Globus pallidus (tissue), 1 donor: ENCODE results near the gene SLC16A14.

Experiments
- DNase-seq: peaks from one replicate; pipeline ENCODE4 v3.0.0-alpha.2; 2015; ENCODE audit warnings: low spot score

SLC16A14 gene

DNA sequence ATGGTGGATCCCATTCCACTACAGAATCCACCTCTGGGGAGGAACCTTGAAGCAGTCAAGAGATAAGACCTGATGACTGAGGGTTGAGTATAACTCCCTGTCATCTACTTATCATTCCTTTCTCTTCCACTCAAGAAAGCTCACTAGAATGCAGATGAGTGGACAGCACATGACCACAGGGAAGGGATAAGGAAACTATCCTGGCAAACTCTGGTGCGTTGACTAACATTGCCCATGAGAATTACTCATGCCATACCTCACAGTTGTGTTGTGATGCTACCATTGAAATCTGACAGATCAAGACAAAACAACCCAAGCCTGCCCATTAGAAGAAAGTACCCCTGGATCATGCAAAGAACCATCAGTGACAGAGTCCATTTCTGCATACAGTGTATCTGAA is 26.5 kb downstream of the SLC16A14 start:
- DNase-seq, result no peak

DNA sequence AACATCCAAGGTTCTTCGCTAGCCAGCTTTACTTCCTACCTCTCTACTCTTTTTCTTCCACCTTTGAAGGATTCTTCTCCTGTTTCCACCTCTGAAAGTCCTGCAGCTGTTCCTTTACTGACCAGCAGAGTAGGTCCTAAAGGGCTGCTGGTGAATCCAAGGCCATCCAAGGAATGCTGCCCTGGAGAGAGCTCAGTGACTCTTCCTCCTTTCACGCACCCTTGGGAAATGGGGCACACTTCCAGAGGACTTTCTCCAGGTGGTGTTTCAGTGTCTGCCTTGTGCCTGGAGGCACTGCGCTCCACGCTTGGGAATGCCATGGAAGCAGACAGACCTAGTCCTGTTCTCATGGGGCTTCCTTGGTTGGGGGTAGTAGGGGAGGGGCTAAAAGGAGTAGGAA is 45.4 kb downstream of the SLC16A14 start:
- no peak for DNase-seq

DNA sequence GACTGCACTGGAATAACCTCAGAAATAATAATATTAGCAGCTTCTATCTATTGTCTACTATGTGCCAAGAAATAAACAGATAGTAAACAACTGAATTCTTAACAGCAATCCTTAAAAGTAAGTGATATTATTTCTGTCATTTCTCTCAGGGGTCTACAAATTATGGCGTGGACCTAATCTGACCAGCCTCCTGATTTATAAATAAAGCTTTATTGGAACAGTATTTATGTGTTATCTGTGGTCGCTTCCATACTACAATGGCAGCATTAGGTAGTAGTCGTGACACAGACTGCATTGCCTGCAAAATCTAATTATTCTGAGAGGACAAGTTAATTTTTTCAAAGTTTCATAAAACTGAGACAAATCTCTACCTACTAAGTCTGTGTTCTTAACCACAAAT is 49.0 kb downstream of the SLC16A14 start:
- DNase-seq, result no peak

DNA sequence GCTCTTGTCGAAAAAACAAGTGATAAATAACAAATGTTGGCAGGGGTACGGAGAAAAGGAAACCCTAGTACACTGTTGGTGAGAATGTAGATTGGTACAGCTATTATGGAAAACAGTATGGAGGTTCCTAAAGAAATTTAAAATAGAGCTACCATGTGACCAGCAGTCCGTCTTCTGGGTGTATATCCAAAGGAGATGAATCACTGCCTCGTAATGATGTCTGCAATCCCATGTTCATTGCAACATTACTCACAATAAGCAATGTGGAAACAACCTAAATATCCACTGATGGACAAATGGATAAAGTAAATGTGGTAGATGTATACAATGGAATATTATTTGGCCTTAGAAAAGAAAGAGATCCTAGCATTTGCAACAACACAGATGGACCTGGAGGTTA is 50.6 kb downstream of the SLC16A14 start:
- DNase-seq, result no peak

DNA sequence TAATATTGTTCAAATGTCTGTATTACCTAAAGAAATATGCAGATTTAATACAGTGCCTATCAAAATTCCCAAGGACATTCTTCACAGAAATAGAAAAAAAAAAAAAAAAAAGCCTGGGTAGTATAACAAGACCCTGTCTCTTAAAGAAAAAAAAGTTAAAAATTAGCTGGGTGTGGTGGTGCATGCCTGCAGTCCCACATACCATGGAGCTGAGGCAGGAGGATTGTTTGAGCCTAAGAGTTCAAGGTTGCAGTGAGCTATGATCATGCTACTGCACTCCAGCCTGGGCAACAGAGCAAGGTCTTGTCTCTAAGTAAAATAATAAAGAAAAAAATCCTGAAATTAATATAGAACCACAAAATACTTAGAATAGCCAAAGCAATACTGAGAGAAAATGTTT is 51.9 kb downstream of the SLC16A14 start:
- DNase-seq, result no peak

DNA sequence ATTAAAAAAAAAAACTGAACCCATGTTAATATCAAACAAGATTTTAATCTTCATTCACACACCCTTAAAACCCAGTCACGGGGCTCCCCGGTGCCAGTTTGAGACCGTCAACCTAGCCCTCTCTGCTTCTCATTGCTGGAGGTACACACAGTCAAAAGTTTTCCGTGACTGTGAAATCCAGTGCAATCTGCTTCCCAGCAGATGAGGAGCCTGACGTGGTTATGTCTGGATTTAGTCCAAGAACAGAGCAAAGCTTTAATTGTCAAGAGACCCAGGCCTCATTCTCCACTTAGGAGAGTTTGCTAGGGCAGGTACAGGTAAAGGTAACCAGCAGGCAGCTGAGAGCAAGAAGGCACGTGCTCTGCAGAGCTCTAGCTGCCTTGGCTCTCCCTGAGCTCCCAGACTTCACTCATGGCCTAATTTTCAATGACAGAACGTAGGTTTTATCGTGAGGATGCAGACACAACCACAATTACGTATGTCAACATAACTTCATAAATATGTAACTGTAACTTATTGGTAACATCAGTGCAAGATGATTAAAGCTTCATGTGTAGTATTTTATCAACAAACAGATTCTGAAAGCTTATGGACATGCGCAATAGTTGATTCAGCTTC is 56.3 kb downstream of the SLC16A14 start:
- no peak for DNase-seq

DNA sequence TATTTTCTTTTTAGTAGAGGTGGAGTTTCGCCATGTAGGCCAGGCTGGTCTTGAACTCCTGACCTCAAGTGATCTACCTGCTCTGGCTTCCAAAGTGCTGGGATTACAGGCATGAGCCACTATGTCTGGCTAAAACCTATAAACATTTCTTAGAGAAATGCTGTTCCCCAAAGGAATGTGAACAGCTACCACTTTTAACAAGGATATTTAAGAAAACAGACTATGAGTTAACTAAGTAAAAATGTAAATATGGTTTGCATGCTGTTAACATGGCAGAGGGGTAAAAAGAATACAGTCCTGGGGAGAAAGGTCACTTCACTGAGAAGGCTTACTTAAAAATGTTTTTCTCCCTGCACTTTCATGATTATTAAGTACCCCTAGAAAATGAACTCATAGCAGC is 57.1 kb downstream of the SLC16A14 start:
- no peak for DNase-seq

DNA sequence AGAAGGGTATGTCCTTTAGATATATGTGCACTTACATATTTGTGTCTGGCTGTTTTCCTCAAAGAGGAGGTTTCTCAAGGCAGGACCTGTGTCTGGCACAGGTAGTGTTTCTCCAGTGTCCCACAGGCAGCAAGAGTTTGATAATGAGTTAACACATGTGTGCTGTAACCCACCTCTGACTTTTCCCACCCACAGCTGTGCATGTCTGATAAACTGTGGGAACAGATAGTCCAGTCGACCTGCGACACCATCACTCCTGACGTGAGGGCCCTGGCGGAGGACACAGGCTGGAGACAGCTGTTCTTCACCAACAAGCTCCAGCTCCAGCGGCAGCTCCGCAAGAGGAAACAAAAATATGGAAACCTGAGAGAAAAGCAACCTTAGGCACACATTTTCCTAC is 58.2 kb downstream of the SLC16A14 start:
- no peak for DNase-seq

DNA sequence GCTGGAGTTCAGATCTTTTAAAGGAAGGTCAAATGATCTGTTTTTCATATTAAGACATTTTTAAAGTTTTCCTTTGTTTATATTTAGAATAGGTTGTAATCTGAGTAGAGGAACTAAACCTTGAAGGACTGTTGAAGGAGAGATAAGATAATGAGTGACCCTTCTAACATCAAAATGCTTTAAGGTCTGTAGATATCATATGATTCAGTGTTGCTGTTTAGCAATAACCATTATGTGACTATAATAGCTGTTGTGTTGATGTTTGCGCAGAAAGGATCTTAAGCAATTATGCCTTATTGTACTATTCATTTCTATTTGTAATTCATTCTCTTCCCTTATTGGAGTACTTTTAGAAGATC is 60.0 kb downstream of the SLC16A14 start:
- DNase-seq, result no peak

DNA sequence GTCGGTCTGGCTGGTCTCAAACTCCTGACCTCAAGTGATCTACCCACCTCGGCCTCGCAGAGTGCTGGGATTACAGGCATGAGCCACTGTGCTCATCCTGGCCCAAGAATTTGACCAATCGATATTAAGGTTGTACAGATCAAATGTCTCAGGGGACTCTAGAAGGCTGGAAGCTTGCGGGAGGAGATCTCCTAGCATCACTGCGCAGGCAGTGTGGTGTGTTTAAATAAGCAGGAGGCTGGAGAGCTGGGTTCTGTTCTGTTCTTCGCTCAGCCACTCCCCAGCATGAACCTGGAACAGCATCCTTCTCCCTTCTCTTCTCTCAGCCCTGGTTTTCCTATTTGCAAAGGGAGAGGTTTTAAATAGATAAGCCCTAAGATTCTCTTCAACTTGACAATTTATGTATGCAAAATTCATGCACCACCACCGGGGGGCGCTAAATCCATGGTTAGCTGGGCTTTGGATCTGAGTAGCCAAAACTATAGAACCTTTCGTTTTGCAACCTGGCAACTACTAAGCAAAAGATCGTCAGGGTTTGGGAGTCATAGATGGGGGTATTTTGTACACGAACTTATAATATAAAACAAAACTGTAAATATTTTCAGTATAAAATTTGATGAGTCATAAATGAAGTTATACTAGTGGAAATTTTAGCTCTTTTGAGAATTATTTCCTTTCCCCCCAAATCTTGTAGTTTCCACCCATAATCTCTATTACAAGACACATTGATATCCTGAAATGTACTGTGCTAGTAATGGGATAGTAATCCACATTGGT is 60.6 kb downstream of the SLC16A14 start:
- DNase-seq, result peak; percentile 58

DNA sequence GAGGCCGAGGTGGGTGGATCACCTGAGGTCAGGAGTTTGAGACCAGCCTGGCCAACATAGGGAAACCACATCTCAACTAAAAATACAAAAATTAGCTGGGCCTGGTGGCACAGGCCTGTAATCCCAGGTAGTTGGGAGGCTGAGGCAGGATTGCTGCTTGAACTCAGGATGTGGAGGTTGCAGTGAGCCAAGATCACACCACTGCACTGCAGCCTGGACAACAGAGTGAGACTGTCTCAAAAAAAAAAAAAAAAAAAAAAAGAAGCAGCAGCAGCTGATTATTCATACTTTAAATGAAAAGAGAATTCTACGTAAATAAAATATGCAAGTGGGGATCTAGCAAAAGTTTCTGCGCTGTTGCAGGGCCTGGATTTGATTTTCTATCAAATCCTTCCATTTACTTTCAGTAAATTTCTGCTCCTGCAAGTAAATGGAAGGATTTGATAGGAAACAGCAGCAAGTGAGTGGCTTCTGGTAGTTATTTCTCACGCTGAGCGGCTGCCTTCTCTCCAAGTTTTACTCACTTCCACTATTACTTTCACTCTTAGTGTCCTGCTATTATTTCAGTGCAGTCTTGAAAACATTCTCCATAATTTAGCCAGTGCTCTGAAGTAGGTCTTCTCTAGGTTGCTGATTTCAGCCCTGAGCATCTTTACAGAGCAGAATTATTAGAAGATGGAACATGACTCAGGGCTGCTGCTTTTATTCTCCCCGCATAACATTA is 68.4 kb downstream of the SLC16A14 start:
- DNase-seq, result peak; percentile 6

DNA sequence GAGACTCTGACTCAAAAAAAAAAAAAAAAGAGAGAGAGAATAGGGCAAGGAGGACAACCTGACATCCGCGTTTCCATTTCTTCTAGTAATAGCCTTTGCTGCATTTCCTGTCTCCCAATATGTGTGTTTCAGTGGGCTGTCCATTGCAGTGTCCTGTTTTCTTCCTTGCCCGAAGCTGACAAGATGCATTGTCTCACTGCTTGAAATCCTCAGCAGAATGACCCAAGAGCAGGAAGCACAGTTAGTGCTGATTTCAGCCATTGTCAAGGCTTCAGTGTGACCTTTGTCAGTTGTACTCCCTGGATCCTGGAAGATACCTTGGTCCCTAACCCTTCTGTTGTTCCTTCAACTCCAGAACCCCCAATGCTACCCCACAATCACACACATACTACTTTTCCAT is 71.2 kb downstream of the SLC16A14 start:
- no peak for DNase-seq

DNA sequence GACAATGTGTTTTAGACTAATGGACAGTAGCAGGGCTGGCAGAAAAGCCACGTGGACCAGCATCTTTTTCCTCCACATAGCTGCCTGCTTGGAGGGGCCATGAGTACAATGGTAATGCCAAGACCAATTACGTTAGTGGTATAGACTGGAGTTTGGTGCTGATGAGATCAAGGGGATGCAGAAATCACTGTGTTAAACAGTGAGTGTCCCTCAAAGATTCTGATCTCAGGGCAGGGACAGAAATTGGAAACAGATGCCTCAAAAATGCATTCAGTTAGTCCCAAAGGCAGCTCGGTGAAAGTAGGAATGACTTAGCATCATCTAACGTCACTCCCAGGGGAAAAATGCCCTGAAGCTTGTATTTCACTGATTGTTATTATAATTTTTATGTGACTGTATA is 72.4 kb downstream of the SLC16A14 start:
- no peak for DNase-seq

DNA sequence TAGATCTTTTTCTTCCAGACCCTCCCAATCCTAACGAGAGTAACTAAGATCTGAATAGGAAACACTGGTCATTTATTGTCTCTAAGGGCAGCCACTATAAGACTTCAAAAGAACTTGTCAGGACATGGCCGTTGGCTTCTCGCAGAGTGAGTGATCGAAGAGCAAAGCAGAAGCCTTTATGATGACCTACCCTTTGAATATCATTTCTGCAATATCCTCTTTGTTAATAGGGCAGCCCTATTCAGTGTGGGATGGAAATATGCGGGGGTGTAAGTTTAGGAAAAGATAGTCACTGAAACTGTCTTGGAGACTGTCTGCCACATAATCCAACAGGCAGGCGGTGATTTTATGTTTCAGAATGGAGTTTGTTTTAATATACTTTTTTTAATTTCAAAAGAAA is 75.5 kb downstream of the SLC16A14 start:
- DNase-seq, result no peak
